Astrocyte (in vitro differentiated cells and primary cell): ENCODE measurements around the gene GPBP1L1. TPM values are rescaled to one million over a fixed set of nuclear protein-coding genes. Genes with fewer than 3 reads are reported as not detected.
"Not testable (repeated sequence)": the region's sequence is repeated elsewhere in the genome, so short reads cannot be mapped to it uniquely, and the experiment has no call there.

Source experiments
- DNase-seq: peaks from one replicate; pipeline ENCODE4 v3.0.0-alpha.2; 2010; ENCODE audit warnings: low read depth
- FAIRE-seq: peaks from 2 replicates; lab custom pipeline; 2011; peaks lifted over from hg19 to GRCh38; lab: Jason Lieb, UNC
- H2AFZ ChIP-seq: 2 replicates; pipeline ENCODE4 v1.6.0; 2012; ENCODE audit warnings: low read depth, low read length, inconsistent platforms
- H3K27ac ChIP-seq: 2 replicates; pipeline ENCODE4 v1.5.1; 2011; ENCODE audit warnings: low read depth, low read length, inconsistent platforms
- H3K27me3 ChIP-seq: 2 replicates; pipeline ENCODE4 v1.6.0; 2011; ENCODE audit warnings: low read length, inconsistent platforms; ENCODE audit not compliant: insufficient read depth
- H3K36me3 ChIP-seq: 2 replicates; pipeline ENCODE4 v1.5.1; 2011; ENCODE audit warnings: low read length, inconsistent platforms; ENCODE audit not compliant: insufficient read depth
- H3K4me1 ChIP-seq: 2 replicates; pipeline ENCODE4 v1.5.1; 2011; ENCODE audit warnings: low read length, inconsistent platforms; ENCODE audit not compliant: insufficient read depth
- H3K4me2 ChIP-seq: 2 replicates; pipeline ENCODE4 v1.6.0; 2012; ENCODE audit warnings: low read length, inconsistent platforms
- H3K4me3 ChIP-seq: 2 replicates; pipeline ENCODE4 v1.5.1; 2011; ENCODE audit warnings: low read depth, mild to moderate bottlenecking, low read length, inconsistent platforms; ENCODE audit not compliant: insufficient read depth
- H3K79me2 ChIP-seq: 2 replicates; pipeline ENCODE4 v1.6.0; 2012; ENCODE audit warnings: mild to moderate bottlenecking, low read length, inconsistent platforms; ENCODE audit not compliant: insufficient read depth
- H3K9ac ChIP-seq: 2 replicates; pipeline ENCODE4 v1.6.0; 2012; ENCODE audit warnings: mild to moderate bottlenecking, low read length, inconsistent platforms
- H3K9me3 ChIP-seq: 2 replicates; pipeline ENCODE4 v1.5.1; 2012; ENCODE audit warnings: low read depth, mild to moderate bottlenecking, low read length, inconsistent platforms; ENCODE audit not compliant: insufficient read depth
- H4K20me1 ChIP-seq: 2 replicates; pipeline ENCODE4 v1.6.0; 2012; ENCODE audit warnings: low read length, inconsistent platforms; ENCODE audit not compliant: insufficient read depth
- H3K27ac Mint-ChIP-seq: one replicate; pipeline ENCODE4 v1.8.0; 2021; ENCODE audit warnings: mild to moderate bottlenecking, mixed read lengths; ENCODE audit not compliant: unreplicated experiment
- H3K27me3 Mint-ChIP-seq: one replicate; pipeline ENCODE4 v1.8.0; 2021; ENCODE audit warnings: low read depth, mixed read lengths; ENCODE audit not compliant: unreplicated experiment
- H3K36me3 Mint-ChIP-seq: one replicate; pipeline ENCODE4 v1.8.0; 2021; ENCODE audit warnings: low read depth, mixed read lengths; ENCODE audit not compliant: unreplicated experiment
- H3K4me1 Mint-ChIP-seq: one replicate; pipeline ENCODE4 v1.8.0; 2021; ENCODE audit warnings: low read depth, mixed read lengths; ENCODE audit not compliant: unreplicated experiment
- H3K4me3 Mint-ChIP-seq: one replicate; pipeline ENCODE4 v1.8.0; 2021; ENCODE audit warnings: mild to moderate bottlenecking, moderate library complexity, mixed read lengths; ENCODE audit not compliant: unreplicated experiment
- H3K9me3 Mint-ChIP-seq: one replicate; pipeline ENCODE4 v1.8.0; 2021; ENCODE audit warnings: mild to moderate bottlenecking, mixed read lengths; ENCODE audit not compliant: unreplicated experiment
- EZH2 ChIP-seq: IDR thresholded peaks from 2 replicates; pipeline ENCODE4 v1.6.1; 2012; ENCODE audit warnings: mild to moderate bottlenecking, low read length, inconsistent platforms; ENCODE audit not compliant: insufficient read depth
- total RNA-seq: library from RNA; stranded (reverse); gene quantifications from 2 replicates; pipeline ENCODE4 v1.2.1, GENCODE V29; 2021
- TF ChIP-seq, protein P1 (sequence below): IDR thresholded peaks from 2 replicates; pipeline ENCODE4 v1.5.1; 2011; ENCODE audit warnings: low read depth, mild to moderate bottlenecking, inconsistent platforms, low read length, moderate library complexity; ENCODE audit not compliant: insufficient read depth

GPBP1L1 gene
- total RNA-seq, 1 donor from 2014 or later, result 116 TPM

DNA sequence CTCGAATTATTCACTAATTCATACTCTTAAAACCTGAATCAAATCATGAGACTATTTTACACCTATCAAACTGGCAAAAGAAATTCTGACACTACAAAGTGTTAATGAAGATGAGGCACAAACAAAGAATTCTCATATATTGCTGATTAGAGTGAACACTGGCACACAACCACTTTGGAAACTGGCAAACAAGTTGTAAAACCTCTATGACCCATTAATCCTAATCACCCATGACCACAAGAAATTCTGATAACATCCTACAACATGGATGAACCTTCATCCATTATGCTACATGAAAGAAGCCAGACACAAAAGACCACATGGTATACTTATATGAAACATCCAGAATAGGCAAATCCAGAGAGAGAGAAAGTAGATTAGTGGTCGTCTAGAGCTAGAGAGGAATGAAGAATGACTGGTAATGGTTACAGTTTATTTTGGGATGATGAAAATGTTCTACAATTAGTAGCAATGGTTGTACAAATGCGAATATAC, 8.5 kb downstream of the GPBP1L1 start:
- Mint-ChIP-seq H3K4me1 (peaks cover 38% of the 10 kb centered on the region), H3K9me3 (no peaks in the 10 kb centered on the region), H3K27ac (no peak overlapping the region), H3K36me3 (peaks cover 3% of the 10 kb centered on the region), H3K4me3 (no peak overlapping the region), H3K27me3 (no peaks in the 10 kb centered on the region)
- no peaks in the 10 kb centered on the region for H3K27me3 ChIP-seq
- peaks cover 96% of the 10 kb centered on the region for H3K79me2 ChIP-seq
- no peak overlapping the region for H3K4me2 ChIP-seq
- H3K36me3 ChIP-seq, result peaks cover 3% of the 10 kb centered on the region
- peaks cover 92% of the 10 kb centered on the region for H4K20me1 ChIP-seq
- no peak overlapping the region for H2AFZ ChIP-seq
- H3K4me3 ChIP-seq, result no peak overlapping the region
- no peaks in the 10 kb centered on the region for H3K9me3 ChIP-seq
- peaks cover 6% of the 10 kb centered on the region for H3K4me1 ChIP-seq
- no peak overlapping the region for H3K9ac ChIP-seq
- H3K27ac ChIP-seq, result no peak overlapping the region
- DNase-seq (peak; percentile 5), FAIRE-seq (no peak)
- TF ChIP-seq, protein P1, sequence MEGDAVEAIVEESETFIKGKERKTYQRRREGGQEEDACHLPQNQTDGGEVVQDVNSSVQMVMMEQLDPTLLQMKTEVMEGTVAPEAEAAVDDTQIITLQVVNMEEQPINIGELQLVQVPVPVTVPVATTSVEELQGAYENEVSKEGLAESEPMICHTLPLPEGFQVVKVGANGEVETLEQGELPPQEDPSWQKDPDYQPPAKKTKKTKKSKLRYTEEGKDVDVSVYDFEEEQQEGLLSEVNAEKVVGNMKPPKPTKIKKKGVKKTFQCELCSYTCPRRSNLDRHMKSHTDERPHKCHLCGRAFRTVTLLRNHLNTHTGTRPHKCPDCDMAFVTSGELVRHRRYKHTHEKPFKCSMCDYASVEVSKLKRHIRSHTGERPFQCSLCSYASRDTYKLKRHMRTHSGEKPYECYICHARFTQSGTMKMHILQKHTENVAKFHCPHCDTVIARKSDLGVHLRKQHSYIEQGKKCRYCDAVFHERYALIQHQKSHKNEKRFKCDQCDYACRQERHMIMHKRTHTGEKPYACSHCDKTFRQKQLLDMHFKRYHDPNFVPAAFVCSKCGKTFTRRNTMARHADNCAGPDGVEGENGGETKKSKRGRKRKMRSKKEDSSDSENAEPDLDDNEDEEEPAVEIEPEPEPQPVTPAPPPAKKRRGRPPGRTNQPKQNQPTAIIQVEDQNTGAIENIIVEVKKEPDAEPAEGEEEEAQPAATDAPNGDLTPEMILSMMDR, result no peak
- TF ChIP-seq EZH2, result no peak

DNA sequence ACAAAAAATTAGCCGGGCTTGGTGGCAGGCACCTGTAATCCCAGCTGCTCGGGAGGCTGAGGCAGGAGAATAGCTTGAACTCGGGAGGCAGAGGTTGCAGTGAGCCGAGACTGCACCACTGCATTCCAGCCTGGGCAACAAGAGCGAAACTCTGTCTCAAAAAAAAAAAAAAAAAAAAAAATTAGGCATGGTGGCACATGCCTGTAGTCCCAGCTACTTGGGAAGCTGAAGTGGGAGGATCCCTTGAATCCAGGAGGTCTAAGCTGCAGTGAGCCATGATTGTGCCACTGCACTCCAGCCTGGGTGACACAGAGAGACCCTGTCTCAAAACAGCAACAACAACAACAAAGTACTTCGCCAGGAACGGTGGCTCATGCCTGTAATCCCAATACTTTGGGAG, 9.8 kb downstream of the GPBP1L1 start:
- not testable (repeated sequence) for H3K27me3 Mint-ChIP-seq, H3K4me2 ChIP-seq, H3K36me3 ChIP-seq, H3K4me1 ChIP-seq, H3K27ac ChIP-seq, H3K27ac Mint-ChIP-seq, FAIRE-seq, H3K9ac ChIP-seq, H3K27me3 ChIP-seq, H3K9me3 ChIP-seq, H2AFZ ChIP-seq, H3K9me3 Mint-ChIP-seq, H3K36me3 Mint-ChIP-seq, H3K4me3 ChIP-seq, DNase-seq
- peaks cover 93% of the 10 kb centered on the region for H4K20me1 ChIP-seq
- Mint-ChIP-seq H3K4me1 (peaks cover 41% of the 10 kb centered on the region), H3K4me3 (peak overlapping the region; percentile 61)
- H3K79me2 ChIP-seq, result peaks cover 96% of the 10 kb centered on the region

DNA sequence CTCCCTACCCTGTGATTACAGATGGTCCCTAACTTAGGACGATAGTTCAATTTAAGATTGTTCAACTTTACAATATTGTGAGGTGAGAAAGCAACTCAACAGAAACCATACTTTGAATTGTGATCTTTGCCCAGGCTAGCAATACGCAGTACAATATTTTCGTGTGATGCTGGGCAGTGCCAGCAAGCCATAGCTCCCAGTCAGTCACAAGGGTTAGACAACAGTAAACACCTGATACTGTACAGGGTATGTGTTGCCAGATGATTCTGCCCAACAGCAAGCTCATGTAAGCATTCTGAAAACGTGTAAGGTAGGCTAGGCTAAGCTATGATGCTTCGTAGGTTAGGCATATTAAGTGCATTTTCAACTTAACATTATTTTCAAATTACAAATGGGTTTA, 11.9 kb downstream of the GPBP1L1 start:
- Histone ChIP-seq H3K27ac (no peak overlapping the region), H4K20me1 (peaks cover 92% of the 10 kb centered on the region), H3K4me2 (no peak overlapping the region), H3K9ac (no peak overlapping the region), H2AFZ (no peak overlapping the region), H3K9me3 (no peaks in the 10 kb centered on the region), H3K27me3 (no peaks in the 10 kb centered on the region), H3K4me1 (peaks cover 9% of the 10 kb centered on the region), H3K79me2 (peaks cover 96% of the 10 kb centered on the region), H3K36me3 (peaks cover 3% of the 10 kb centered on the region), H3K4me3 (no peak overlapping the region)
- no peaks in the 10 kb centered on the region for H3K9me3 Mint-ChIP-seq
- DNase-seq, result no peak
- peaks cover 5% of the 10 kb centered on the region for H3K36me3 Mint-ChIP-seq
- no peak overlapping the region for H3K4me3 Mint-ChIP-seq
- TF ChIP-seq, protein P1, result no peak
- no peak for TF ChIP-seq EZH2
- FAIRE-seq, result no peak
- H3K4me1 Mint-ChIP-seq, result peaks cover 37% of the 10 kb centered on the region
- no peaks in the 10 kb centered on the region for H3K27me3 Mint-ChIP-seq
- peak overlapping the region; percentile 86 for H3K27ac Mint-ChIP-seq
